K562 (cell line): ENCODE data around the gene MRPL11. TPM values are rescaled to one million over a fixed set of nuclear protein-coding genes. Genes with fewer than 3 reads are reported as not detected.

Experiments
- BMI1 ChIP-seq: fragments of 150-350 bp; IDR thresholded peaks from 2 replicates; pipeline ENCODE4 v1.6.1; 2014; ENCODE audit warnings: low read length
- CBX2 ChIP-seq: fragments of 200-600 bp; sonication (generic); IDR thresholded peaks from one replicate; pipeline ENCODE4 v1.6.1; 2012; ENCODE audit warnings: mild to moderate bottlenecking, low read length, inconsistent platforms; ENCODE audit not compliant: insufficient read depth, poor library complexity, severe bottlenecking
- CBX3 ChIP-seq, 2 experiments: IDR thresholded peaks; 1 replicate in 1 of 2; 2 replicates in 1 of 2; pipeline ENCODE4 v1.6.1; 2012; ENCODE audit warnings: inconsistent platforms in 2 of 2, low read length in 2 of 2, borderline replicate concordance in 1 of 2, control low read depth in 1 of 2
- DEAF1 ChIP-seq: fragments of 450-650 bp; formaldehyde crosslinking; IDR thresholded peaks from 2 replicates; pipeline ENCODE4 v1.4.0; 2020; ENCODE audit warnings: mild to moderate bottlenecking, moderate library complexity
- MEF2A ChIP-seq: IDR thresholded peaks from 2 replicates; pipeline ENCODE4 v1.6.1; 2011; ENCODE audit warnings: low read depth, mild to moderate bottlenecking, low read length, moderate library complexity; ENCODE audit not compliant: control insufficient read depth
- MEF2D ChIP-seq: conservative IDR thresholded peaks from 2 replicates; pipeline ENCODE4 v1.6.1; 2016; ENCODE audit warnings: low read depth, missing genetic modification characterization, missing compliant biosample characterization
- PBX2 ChIP-seq, 2 experiments: IDR thresholded peaks in 1 of 2; conservative IDR thresholded peaks in 1 of 2; 2 replicates each; pipeline ENCODE4 v1.6.1; 2016; ENCODE audit warnings: low read depth in 2 of 2, mild to moderate bottlenecking in 1 of 2, missing compliant biosample characterization in 1 of 2, missing genetic modification characterization in 1 of 2, moderate library complexity in 1 of 2
- PHTF2 ChIP-seq: fragments of 250-450 bp; sonication (Bioruptor Pico); IDR thresholded peaks from 2 replicates; pipeline ENCODE4 v1.5.0; 2021; ENCODE audit warnings: mild to moderate bottlenecking
- POU5F1 ChIP-seq: fragments of 150-350 bp; IDR thresholded peaks from 2 replicates; pipeline ENCODE4 v1.6.1; 2014; ENCODE audit warnings: borderline replicate concordance, low read length, low read depth, mild to moderate bottlenecking; ENCODE audit not compliant: partially characterized antibody
- RBM15 ChIP-seq: fragments of 200-400 bp; formaldehyde crosslinking; IDR thresholded peaks from 2 replicates; pipeline ENCODE4 v1.6.1; 2018; ENCODE audit warnings: mild to moderate bottlenecking, low read length, moderate library complexity; ENCODE audit not compliant: insufficient read depth
- RBM39 ChIP-seq: fragments of 200-400 bp; formaldehyde crosslinking; optimal IDR thresholded peaks from 2 replicates; pipeline ENCODE3; 2018; ENCODE audit warnings: low read depth, low read length
- THAP12 ChIP-seq: fragments of 250-450 bp; sonication (Bioruptor Pico); IDR thresholded peaks from 2 replicates; pipeline ENCODE4 v1.9.0; 2021; ENCODE audit warnings: mild to moderate bottlenecking, inconsistent platforms
- THRAP3 ChIP-seq: fragments of 450-650 bp; IDR thresholded peaks from 2 replicates; pipeline ENCODE4 v1.6.1; 2016; ENCODE audit warnings: mild to moderate bottlenecking, inconsistent platforms, borderline replicate concordance
- ZNF639 ChIP-seq, 2 experiments: fragments of 200-800 bp in 1 of 2; sonication (Bioruptor generic) in 1 of 2; sonication (generic) in 1 of 2; formaldehyde crosslinking in 1 of 2; IDR thresholded peaks in 1 of 2; conservative IDR thresholded peaks in 1 of 2; 2 replicates each; pipeline versions ENCODE4 v1.5.0 to v1.6.1; 2016 to 2020; ENCODE audit warnings: missing compliant biosample characterization in 1 of 2, missing genetic modification characterization in 1 of 2, missing genetic modification reagents in 1 of 2
- polyA plus RNA-seq, 8 experiments: library from polyadenylated mRNA; depleted of rRNA in 4 of 8; stranded (reverse) in 5 of 8; unstranded in 3 of 8; fragments of >200 nt; fragmentation: Nextera tagmentation in 2 of 8; fragmentation: Illumina TruSeq in 1 of 8; extraction: Ambion mirVana in 2 of 8; extraction: Trizol in 1 of 8; gene quantifications; 2 replicates each; pipeline versions ENCODE4 v1.2.1 to v1.2.3, GENCODE V29; 2011 to 2014; ENCODE audit warnings: inconsistent platforms in 1 of 8, missing spikeins in 1 of 8
- total RNA-seq, 7 experiments: library from RNA; depleted of rRNA in 6 of 7; stranded (reverse); fragments of >200 nt in 6 of 7; fragmentation: Illumina TruSeq in 2 of 7; extraction: Trizol in 2 of 7; gene quantifications; 2 replicates each; pipeline versions ENCODE4 v1.2.1 to v1.2.3, GENCODE V29; 2011 to 2021; ENCODE audit warnings: low replicate concordance in 1 of 7

MRPL11 gene
- total and polyA plus RNA-seq, 9 of the 15 experiments (the other 6 are each of a cell fraction or from before 2014, with no cell fraction given) = 33.0 to 173 (median 91.9) TPM

- TF ChIP-seq CBX2 (no peak), PBX2 (CRISPR knock-in tag; IDR thresholded peaks at IDR 0.05; ENCODE audit: low read depth) (peak; percentile 89), PBX2 (tag; conservative IDR thresholded peaks at IDR 0.05; ENCODE audit: low read depth) (peak; percentile 95), DEAF1 (CRISPR knock-in tag) (no peak), POU5F1 (no peak), RBM15 (no peak), ZNF639 (CRISPR knock-in tag; conservative IDR thresholded peaks at IDR 0.05 in 1 of 2, IDR thresholded peaks at IDR 0.05 in 1 of 2) (peak in 1 of 2 experiments; percentile 56; a peak in 1 of 4 replicates), THAP12 (CRISPR knock-in tag) (peak; percentile 85; the same call in 1 of the 2 replicates), THRAP3 (no peak), PHTF2 (CRISPR knock-in tag) (no peak), MEF2D (tag) (no peak), MEF2A (no peak), RBM39 (no peak), CBX3 (IDR thresholded peaks at IDR 0.05; ENCODE audit: borderline replicate concordance in 1 of 2, low read length in 2 of 2) (peak in 1 of 2 experiments; percentile 65; a peak in 1 of 3 replicates), BMI1 (no peak)
Observed at GRCh38 chr11:66480117-66480938, 41.7 kb upstream of the MRPL11 start, which contains the start of gene DPP3 (continued).
